Gastroesophageal sphincter (tissue), 4 donors: ENCODE measurements around the gene THAP11. TPM values are rescaled to one million over a fixed set of nuclear protein-coding genes. Genes with fewer than 3 reads are reported as not detected.

Experiments used
- ATAC-seq: fragments of 150-250 bp; one replicate; pipeline ENCODE4 v1.9.1; 2016; ENCODE audit warnings: mild to moderate bottlenecking, moderate library complexity
- H3K27ac ChIP-seq, 4 donors: fragments of 200-600 bp; sonication (generic) in 3 of 4; 1 replicate in 3 of 4; 2 replicates in 1 of 4; pipeline ENCODE4 v1.5.1; 2016 to 2019
- H3K27me3 ChIP-seq: fragments of 200-600 bp; sonication (generic); one replicate; pipeline ENCODE4 v1.5.1; 2019
- H3K36me3 ChIP-seq, 2 donors: fragments of 200-600 bp; sonication (generic); one replicate each; pipeline ENCODE4 v1.5.1; 2019; ENCODE audit warnings: control low read depth in 1 of 2
- H3K4me1 ChIP-seq, 3 donors: fragments of 200-600 bp; sonication (generic); 1 replicate in 2 of 3; 2 replicates in 1 of 3; pipeline ENCODE4 v1.5.1; 2016 to 2019; ENCODE audit warnings: control low read depth in 2 of 3
- H3K4me3 ChIP-seq, 2 donors: fragments of 200-600 bp; sonication (generic); one replicate each; pipeline ENCODE4 v1.5.1; 2019; ENCODE audit warnings: mild to moderate bottlenecking in 1 of 2, moderate library complexity in 1 of 2
- H3K9me3 ChIP-seq, 3 donors: fragments of 200-600 bp; sonication (generic); one replicate each; pipeline ENCODE4 v1.5.1; 2017 to 2019; ENCODE audit warnings: control low read depth in 2 of 3
- EP300 ChIP-seq: sonication (generic); formaldehyde crosslinking; IDR thresholded peaks from one replicate; pipeline ENCODE4 v1.6.1; 2017; ENCODE audit warnings: antibody characterized with exemption, mild to moderate bottlenecking
- POLR2A ChIP-seq, 2 donors: fragments of 450-650 bp; IDR thresholded peaks; one replicate each; pipeline ENCODE4 v1.6.1; 2017; ENCODE audit warnings: antibody characterized with exemption in 2 of 2, mild to moderate bottlenecking in 2 of 2, moderate library complexity in 1 of 2
- POLR2AphosphoS5 ChIP-seq: sonication (generic); formaldehyde crosslinking; IDR thresholded peaks from one replicate; pipeline ENCODE4 v1.6.1; 2017; ENCODE audit warnings: antibody characterized with exemption
- WGBS, 2 donors: methylation state at CpG; one replicate each; pipeline ENCODE4 v1.1.5; 2018; ENCODE audit warnings: low coverage in 1 of 2; 5-methylcytosine and 5-hydroxymethylcytosine counted together
- total RNA-seq, 4 donors: library from RNA; depleted of rRNA; stranded (reverse); fragments of >200 nt; gene quantifications; one replicate each; pipeline ENCODE4 v1.1.0, GENCODE V29; 2016
- TF ChIP-seq, protein P1 (sequence below), 4 experiments: fragments of 200-600 bp in 2 of 4; fragments of 450-650 bp in 2 of 4; sonication (generic) in 1 of 4; IDR thresholded peaks; one replicate each; pipeline ENCODE4 v1.5.1; 2017 to 2019; ENCODE audit warnings: antibody characterized with exemption in 4 of 4, mild to moderate bottlenecking in 2 of 4, moderate library complexity in 2 of 4

Gene THAP11
- total RNA-seq, 4 donors from 2014 or later: 52.6 to 78.0 (median 76.0) TPM

DNA sequence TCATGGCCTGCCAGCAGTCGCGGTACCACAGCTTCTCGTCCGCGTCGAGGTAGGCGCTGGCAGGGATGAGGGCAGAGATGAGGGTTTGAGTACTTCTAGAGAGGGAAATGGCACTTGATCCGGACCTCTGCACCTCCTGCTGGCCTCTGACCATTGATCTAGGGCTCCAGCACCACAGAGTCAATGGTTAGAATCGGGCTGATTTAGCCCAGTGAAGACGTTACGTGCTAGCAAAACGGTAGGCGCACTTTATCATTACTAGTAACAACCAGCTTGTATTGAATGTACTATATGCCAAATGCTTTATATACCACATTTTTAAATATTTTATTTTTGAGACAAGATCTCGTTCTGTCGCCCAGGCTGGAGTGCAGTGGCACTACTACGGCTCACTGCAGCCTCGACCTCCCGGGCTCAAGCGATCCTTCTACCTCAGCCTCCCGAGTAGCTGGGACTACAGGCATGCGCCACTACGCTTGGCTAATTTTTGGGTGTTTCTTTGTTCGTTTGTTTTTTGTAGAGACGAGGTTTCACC lies 34.9 kb upstream of the THAP11 start:
- H3K4me1 ChIP-seq: peaks cover 0 to 40% (median 16%) of the 10 kb centered on the region in 3 donors
- H3K27me3 ChIP-seq: no peaks in the 10 kb centered on the region
- H3K36me3 ChIP-seq: peaks cover 0 to 17% of the 10 kb centered on the region in 2 donors
- peak overlapping the region; percentile 91 to 97 for H3K4me3 ChIP-seq
- H3K9me3 ChIP-seq: no peaks in the 10 kb centered on the region
- ATAC-seq: peak; percentile 4
- WGBS, 2 donors: 37 to 38% methylated on average over 14 to 16 of the region's 24 CpGs
- H3K27ac ChIP-seq: peak overlapping the region in 3 of 4 donors; percentile 87 to 93 (median 90)
- TF ChIP-seq POLR2A (IDR thresholded peaks at IDR 0.05) (no peak), POLR2AphosphoS5 (no peak), EP300 (no peak)
- TF ChIP-seq, protein P1, sequence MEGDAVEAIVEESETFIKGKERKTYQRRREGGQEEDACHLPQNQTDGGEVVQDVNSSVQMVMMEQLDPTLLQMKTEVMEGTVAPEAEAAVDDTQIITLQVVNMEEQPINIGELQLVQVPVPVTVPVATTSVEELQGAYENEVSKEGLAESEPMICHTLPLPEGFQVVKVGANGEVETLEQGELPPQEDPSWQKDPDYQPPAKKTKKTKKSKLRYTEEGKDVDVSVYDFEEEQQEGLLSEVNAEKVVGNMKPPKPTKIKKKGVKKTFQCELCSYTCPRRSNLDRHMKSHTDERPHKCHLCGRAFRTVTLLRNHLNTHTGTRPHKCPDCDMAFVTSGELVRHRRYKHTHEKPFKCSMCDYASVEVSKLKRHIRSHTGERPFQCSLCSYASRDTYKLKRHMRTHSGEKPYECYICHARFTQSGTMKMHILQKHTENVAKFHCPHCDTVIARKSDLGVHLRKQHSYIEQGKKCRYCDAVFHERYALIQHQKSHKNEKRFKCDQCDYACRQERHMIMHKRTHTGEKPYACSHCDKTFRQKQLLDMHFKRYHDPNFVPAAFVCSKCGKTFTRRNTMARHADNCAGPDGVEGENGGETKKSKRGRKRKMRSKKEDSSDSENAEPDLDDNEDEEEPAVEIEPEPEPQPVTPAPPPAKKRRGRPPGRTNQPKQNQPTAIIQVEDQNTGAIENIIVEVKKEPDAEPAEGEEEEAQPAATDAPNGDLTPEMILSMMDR (IDR thresholded peaks at IDR 0.05): peak in 1 of 4 experiments; percentile 6

DNA sequence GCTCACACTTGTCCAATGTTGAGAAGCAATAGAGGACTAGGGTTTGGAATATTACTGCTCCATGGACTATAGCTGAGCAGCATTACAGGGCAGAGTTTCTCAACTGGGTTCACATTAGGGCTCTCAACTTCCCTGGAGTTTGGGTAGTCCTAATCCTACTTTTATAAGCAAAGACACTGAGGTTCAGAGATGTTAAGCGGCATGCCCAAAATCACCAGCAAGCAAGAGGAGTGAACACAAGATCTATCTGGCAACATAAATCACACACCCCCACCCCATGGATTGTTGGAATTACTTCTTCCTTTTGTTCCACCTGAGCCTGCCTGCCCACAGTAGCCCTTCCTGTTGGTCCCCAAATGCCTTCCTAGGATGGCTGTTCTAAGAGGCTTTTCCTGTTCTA lies 30.2 kb upstream of the THAP11 start:
- peaks cover 0 to 14% (median 4%) of the 10 kb centered on the region in 3 donors for H3K4me1 ChIP-seq
- no peak overlapping the region for H3K27ac ChIP-seq
- WGBS, 2 donors: 100% methylated on average over 1 of the region's 1 CpG
- H3K27me3 ChIP-seq: no peaks in the 10 kb centered on the region
- no peak for ATAC-seq
- TF ChIP-seq POLR2AphosphoS5: no peak
- TF ChIP-seq POLR2A (IDR thresholded peaks at IDR 0.05): no peak
- no peak for TF ChIP-seq EP300
- TF ChIP-seq, protein P1 (IDR thresholded peaks at IDR 0.05): no peak
- no peak overlapping the region for H3K4me3 ChIP-seq
- H3K36me3 ChIP-seq: no peaks in the 10 kb centered on the region
- no peaks in the 10 kb centered on the region for H3K9me3 ChIP-seq

DNA sequence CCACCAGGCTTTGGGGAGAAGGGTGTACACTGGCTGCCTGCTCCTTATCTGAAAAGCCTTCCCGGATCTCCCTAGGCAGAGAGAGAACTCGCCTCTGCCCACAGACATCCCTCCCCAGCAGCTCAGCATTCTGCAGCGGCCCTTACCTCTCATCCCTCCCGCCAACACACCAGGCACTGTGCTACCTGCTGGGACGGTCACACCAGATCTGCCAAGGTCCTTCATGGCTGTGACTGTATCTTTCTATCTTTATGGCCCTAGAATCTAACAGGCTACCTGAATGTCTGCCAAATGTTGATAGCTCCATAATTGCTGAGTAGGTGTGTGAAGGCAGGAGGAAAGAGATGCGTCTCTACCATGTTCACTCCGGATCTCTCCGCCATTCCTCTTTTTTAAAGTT lies 27.6 kb upstream of the THAP11 start:
- no peak for TF ChIP-seq EP300
- TF ChIP-seq POLR2AphosphoS5: no peak
- no peak for TF ChIP-seq POLR2A (IDR thresholded peaks at IDR 0.05)
- TF ChIP-seq, protein P1 (IDR thresholded peaks at IDR 0.05): no peak
- ATAC-seq: no peak

DNA sequence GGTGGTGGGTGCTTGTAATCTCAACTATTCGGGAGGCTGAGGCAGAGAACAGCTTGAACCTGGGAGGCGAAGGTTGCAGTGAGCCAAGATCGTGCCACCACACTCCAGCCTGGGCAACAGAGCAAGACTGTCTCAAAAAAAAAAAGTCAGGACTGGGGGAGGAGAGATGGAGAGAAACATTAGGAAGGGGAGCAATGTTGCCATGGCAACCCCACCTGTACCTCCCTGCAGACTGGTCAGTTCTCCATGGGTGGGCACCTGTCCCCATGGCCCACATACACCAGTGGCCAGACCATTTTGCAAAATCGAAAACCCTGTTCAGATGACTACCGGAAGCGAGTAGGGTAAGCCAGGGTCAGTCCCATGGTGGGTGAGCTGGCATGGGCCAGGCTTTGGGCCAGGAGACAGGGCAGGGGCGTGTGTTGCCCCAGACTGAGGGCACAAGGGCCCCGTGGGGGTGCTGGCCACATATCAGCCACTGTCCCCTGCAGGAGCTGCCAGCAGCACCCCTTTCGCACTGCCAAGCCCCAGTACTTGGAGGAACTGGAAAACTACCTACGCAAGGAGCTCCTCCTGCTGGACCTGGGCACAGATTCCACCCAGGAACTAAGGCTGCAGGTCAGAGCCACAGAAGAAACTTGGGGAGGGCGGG lies 21.4 kb upstream of the THAP11 start:
- no peaks in the 10 kb centered on the region for H3K27me3 ChIP-seq
- 86 to 100% methylated on average over 1 to 3 of the region's 11 CpGs for WGBS, 2 donors
- peaks cover 0 to 9% (median 0%) of the 10 kb centered on the region in 3 donors for H3K4me1 ChIP-seq
- H3K4me3 ChIP-seq: no peak overlapping the region
- H3K27ac ChIP-seq: no peak overlapping the region
- H3K9me3 ChIP-seq: no peaks in the 10 kb centered on the region
- no peak for ATAC-seq
- TF ChIP-seq EP300: no peak
- TF ChIP-seq POLR2A (IDR thresholded peaks at IDR 0.05): no peak
- TF ChIP-seq POLR2AphosphoS5: no peak
- TF ChIP-seq, protein P1 (IDR thresholded peaks at IDR 0.05): no peak
- no peaks in the 10 kb centered on the region for H3K36me3 ChIP-seq

More for the DNA sequence above, 27.6 kb upstream of the THAP11 start:
- H3K4me1 ChIP-seq: peaks cover 0 to 9% (median 0%) of the 10 kb centered on the region in 3 donors
- WGBS, 2 donors: 79 to 89% methylated on average over 3 to 8 of the region's 8 CpGs
- H3K27ac ChIP-seq: no peak overlapping the region
- H3K4me3 ChIP-seq: no peak overlapping the region
- H3K9me3 ChIP-seq: no peaks in the 10 kb centered on the region
- H3K27me3 ChIP-seq: no peaks in the 10 kb centered on the region
- H3K36me3 ChIP-seq: no peaks in the 10 kb centered on the region

DNA sequence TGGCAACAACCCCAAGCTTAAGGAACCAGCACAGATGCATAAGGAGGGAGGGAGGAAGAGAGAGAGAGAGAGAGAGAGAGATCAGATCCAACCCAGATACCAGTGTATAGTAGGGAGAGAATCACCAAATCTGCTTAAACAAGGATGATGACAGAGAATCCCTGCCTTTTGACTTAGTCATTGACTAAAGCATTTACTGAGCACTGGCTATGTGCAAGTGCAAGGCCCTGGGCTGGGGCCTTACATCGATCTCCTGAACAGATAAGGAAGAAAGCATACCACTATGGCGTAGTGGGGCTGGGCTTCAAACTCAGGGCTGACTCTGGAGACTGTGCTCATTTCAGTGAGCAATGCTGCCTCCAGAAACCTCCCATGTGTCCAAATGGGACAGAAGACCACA lies 19.6 kb upstream of the THAP11 start:
- no peak for TF ChIP-seq EP300
- no peak for TF ChIP-seq POLR2A (IDR thresholded peaks at IDR 0.05)
- TF ChIP-seq, protein P1 (IDR thresholded peaks at IDR 0.05): no peak
- no peak for TF ChIP-seq POLR2AphosphoS5
- no peak for ATAC-seq
- H3K27me3 ChIP-seq: no peaks in the 10 kb centered on the region
- no peaks in the 10 kb centered on the region for H3K4me1 ChIP-seq
- 100% methylated on average over 1 to 2 of the region's 2 CpGs for WGBS, 2 donors
- no peak overlapping the region for H3K4me3 ChIP-seq
- H3K36me3 ChIP-seq: peaks cover 0 to 14% of the 10 kb centered on the region in 2 donors
- H3K27ac ChIP-seq: no peak overlapping the region
- H3K9me3 ChIP-seq: no peaks in the 10 kb centered on the region
